Measurements from ENCODE around the gene LCP1.

DNA sequence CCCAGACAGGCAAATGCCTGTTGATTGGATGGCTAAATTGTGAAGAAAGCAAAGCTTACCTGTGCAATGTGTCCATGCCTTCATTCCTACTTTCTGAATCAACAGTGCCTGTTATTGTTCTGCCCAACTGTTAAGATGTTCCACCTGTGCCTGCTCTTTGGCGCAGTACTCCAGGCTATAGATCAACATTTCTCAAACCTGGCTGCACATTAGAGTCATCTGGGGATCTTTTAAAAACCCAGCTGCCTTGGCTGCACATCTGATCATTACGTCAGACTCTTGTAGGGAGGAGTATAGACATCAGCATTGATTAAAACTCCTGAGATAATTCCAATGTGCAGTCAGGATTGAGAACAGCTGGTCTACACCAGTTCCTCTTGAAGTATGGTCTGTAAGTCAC lies 60.9 kb downstream of the LCP1 start:
- TF ChIP-seq, protein P1, sequence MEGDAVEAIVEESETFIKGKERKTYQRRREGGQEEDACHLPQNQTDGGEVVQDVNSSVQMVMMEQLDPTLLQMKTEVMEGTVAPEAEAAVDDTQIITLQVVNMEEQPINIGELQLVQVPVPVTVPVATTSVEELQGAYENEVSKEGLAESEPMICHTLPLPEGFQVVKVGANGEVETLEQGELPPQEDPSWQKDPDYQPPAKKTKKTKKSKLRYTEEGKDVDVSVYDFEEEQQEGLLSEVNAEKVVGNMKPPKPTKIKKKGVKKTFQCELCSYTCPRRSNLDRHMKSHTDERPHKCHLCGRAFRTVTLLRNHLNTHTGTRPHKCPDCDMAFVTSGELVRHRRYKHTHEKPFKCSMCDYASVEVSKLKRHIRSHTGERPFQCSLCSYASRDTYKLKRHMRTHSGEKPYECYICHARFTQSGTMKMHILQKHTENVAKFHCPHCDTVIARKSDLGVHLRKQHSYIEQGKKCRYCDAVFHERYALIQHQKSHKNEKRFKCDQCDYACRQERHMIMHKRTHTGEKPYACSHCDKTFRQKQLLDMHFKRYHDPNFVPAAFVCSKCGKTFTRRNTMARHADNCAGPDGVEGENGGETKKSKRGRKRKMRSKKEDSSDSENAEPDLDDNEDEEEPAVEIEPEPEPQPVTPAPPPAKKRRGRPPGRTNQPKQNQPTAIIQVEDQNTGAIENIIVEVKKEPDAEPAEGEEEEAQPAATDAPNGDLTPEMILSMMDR (conservative IDR thresholded peaks at IDR 0.05; ENCODE audit: low read depth, low read length) = no peak
- no peak for TF ChIP-seq EZH2 (IDR thresholded peaks at IDR 0.05; ENCODE audit: borderline replicate concordance, low read depth, low read length, poor library complexity, severe bottlenecking)

All from A673 (cell line).